ENCODE data around the gene PTGER2.

DNA sequence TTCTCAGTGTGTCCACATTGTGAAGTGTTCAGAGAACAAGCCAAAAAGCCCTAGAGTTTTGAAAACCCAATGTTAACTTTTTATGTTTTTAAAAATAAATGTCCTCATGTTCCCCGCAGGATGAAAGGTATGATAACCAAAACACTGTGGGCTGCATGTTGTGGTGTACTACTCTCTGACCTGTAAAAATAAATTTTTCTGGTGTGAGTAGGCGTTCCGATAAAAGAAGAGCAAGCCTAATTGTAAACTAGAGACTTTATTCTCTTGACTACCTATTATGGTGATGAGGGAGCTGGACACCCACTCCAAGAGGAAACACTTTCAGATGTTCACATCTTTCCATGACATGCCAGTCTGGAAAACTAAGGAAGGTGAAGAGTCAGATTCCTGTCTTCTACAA is 18.2 kb downstream of the PTGER2 start:
- TF ChIP-seq, protein P1, sequence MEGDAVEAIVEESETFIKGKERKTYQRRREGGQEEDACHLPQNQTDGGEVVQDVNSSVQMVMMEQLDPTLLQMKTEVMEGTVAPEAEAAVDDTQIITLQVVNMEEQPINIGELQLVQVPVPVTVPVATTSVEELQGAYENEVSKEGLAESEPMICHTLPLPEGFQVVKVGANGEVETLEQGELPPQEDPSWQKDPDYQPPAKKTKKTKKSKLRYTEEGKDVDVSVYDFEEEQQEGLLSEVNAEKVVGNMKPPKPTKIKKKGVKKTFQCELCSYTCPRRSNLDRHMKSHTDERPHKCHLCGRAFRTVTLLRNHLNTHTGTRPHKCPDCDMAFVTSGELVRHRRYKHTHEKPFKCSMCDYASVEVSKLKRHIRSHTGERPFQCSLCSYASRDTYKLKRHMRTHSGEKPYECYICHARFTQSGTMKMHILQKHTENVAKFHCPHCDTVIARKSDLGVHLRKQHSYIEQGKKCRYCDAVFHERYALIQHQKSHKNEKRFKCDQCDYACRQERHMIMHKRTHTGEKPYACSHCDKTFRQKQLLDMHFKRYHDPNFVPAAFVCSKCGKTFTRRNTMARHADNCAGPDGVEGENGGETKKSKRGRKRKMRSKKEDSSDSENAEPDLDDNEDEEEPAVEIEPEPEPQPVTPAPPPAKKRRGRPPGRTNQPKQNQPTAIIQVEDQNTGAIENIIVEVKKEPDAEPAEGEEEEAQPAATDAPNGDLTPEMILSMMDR (IDR thresholded peaks at IDR 0.05) = no peak
- TF ChIP-seq, protein P2, sequence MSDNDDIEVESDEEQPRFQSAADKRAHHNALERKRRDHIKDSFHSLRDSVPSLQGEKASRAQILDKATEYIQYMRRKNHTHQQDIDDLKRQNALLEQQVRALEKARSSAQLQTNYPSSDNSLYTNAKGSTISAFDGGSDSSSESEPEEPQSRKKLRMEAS (IDR thresholded peaks at IDR 0.05; ENCODE audit: low read depth) = no peak
- no peak for TF ChIP-seq POLR2AphosphoS5 (IDR thresholded peaks at IDR 0.05; ENCODE audit: low read depth, low read length)
- no peak for TF ChIP-seq EP300 (IDR thresholded peaks at IDR 0.05; ENCODE audit: borderline replicate concordance in 1 of 2, low read depth in 1 of 2, low read length in 1 of 2)
- TF ChIP-seq MXI1 (IDR thresholded peaks at IDR 0.05; ENCODE audit: low read depth, low read length) = no peak
- TF ChIP-seq, protein P3, sequence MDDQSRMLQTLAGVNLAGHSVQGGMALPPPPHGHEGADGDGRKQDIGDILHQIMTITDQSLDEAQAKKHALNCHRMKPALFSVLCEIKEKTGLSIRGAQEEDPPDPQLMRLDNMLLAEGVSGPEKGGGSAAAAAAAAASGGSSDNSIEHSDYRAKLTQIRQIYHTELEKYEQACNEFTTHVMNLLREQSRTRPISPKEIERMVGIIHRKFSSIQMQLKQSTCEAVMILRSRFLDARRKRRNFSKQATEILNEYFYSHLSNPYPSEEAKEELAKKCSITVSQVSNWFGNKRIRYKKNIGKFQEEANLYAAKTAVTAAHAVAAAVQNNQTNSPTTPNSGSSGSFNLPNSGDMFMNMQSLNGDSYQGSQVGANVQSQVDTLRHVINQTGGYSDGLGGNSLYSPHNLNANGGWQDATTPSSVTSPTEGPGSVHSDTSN (IDR thresholded peaks at IDR 0.05) = no peak
- TF ChIP-seq RFX5 (IDR thresholded peaks at IDR 0.05; ENCODE audit: low read length) = no peak

Measured in SK-N-SH (cell line).